Esophagus mucosa (tissue), 1 donor: ENCODE data around the gene KLC4. TPM values are rescaled to one million over a fixed set of nuclear protein-coding genes. Genes with fewer than 3 reads are reported as not detected.
"Not testable (repeated sequence)": the region's sequence is repeated elsewhere in the genome, so short reads cannot be mapped to it uniquely, and the experiment has no call there.

Source experiments
- ATAC-seq: fragments of 200-7000 bp; cut with Tn5 transposase; one replicate; pipeline ENCODE4 v1.9.1; 2020
- total RNA-seq: library from RNA; stranded (reverse); gene quantifications from one replicate; pipeline ENCODE4 v1.2.4, GENCODE V29; 2023
- donor health status: DM: yes; HTN: yes; CAD: no.

The KLC4 gene
- total RNA-seq, 1 donor from 2014 or later, result 7.5 TPM

GRCh38 chr6:43070028-43070632 is 10.7 kb downstream of the KLC4 start:
- ATAC-seq, result peak; percentile 60

GRCh38 chr6:43074847-43075669 is 15.6 kb downstream of the KLC4 start:
- ATAC-seq, result no peak

- ATAC-seq, result peak; percentile 57
Observed at GRCh38 chr6:43075670-43076463, 16.4 kb downstream of the KLC4 start, which contains the start of gene PTK7. PTK7 (plus strand) TSS chr6:43076314; CDS start chr6:43076489, 175 bp downstream.

GRCh38 chr6:43076464-43077332 is 17.3 kb downstream of the KLC4 start:
- peak; percentile 41 for ATAC-seq

GRCh38 chr6:43077333-43077809 is 17.9 kb downstream of the KLC4 start:
- ATAC-seq, result peak; percentile 45

GRCh38 chr6:43077981-43078511 is 18.6 kb downstream of the KLC4 start:
- ATAC-seq, result no peak

GRCh38 chr6:43078691-43079090 is 19.3 kb downstream of the KLC4 start:
- no peak for ATAC-seq

- no peak for ATAC-seq
Observed at GRCh38 chr6:43081043-43081442, 21.6 kb downstream of the KLC4 start.

- not testable (repeated sequence) for ATAC-seq
Observed at GRCh38 chr6:43081922-43082321, 22.5 kb downstream of the KLC4 start.

- ATAC-seq, result no peak
Observed at GRCh38 chr6:43082806-43083655, 23.6 kb downstream of the KLC4 start.

- no peak for ATAC-seq
Observed at GRCh38 chr6:43086022-43086658, 26.7 kb downstream of the KLC4 start.

- peak; percentile 93 for ATAC-seq
Observed at GRCh38 chr6:43088654-43089056, 29.2 kb downstream of the KLC4 start.

GRCh38 chr6:43089467-43089866 is 30.0 kb downstream of the KLC4 start:
- ATAC-seq, result no peak

- peak; percentile 11 for ATAC-seq
Observed at GRCh38 chr6:43089874-43090558, 30.6 kb downstream of the KLC4 start.

- ATAC-seq, result no peak
Observed at GRCh38 chr6:43090559-43090956, 31.1 kb downstream of the KLC4 start.

GRCh38 chr6:43091020-43091419 is 31.6 kb downstream of the KLC4 start:
- ATAC-seq, result no peak

- ATAC-seq, result no peak
Observed at GRCh38 chr6:43091436-43091991, 32.1 kb downstream of the KLC4 start.

GRCh38 chr6:43092635-43093034 is 33.2 kb downstream of the KLC4 start:
- ATAC-seq, result no peak
